HG02970 (cell line): ENCODE data around the gene CSTF2.

Experiments
- ATAC-seq: cut with Tn5 transposase; IDR thresholded peaks from one replicate; pipeline ENCODE4 v1.9.1; 2021; ENCODE audit warnings: mild to moderate bottlenecking, moderate library complexity, moderate number of reproducible peaks; ENCODE audit not compliant: unreplicated experiment, low FRiP score

The CSTF2 gene

GRCh38 chrX:100868273-100868672, 48.1 kb downstream of the CSTF2 start:
- no peak for ATAC-seq

- ATAC-seq, result no peak
These were observed 50.3 kb downstream of the CSTF2 start for GRCh38 chrX:100870527-100870926.

- ATAC-seq, result no peak
These were observed 51.7 kb downstream of the CSTF2 start for GRCh38 chrX:100871594-100872560.

GRCh38 chrX:100874325-100874724, 54.1 kb downstream of the CSTF2 start, which contains the start of gene NOX1:
Gene NOX1 (minus strand): TSS chrX:100874359. CDS start chrX:100874139, 220 bp downstream.
- ATAC-seq, result no peak

GRCh38 chrX:100880368-100880767, 60.2 kb downstream of the CSTF2 start:
- ATAC-seq, result no peak

GRCh38 chrX:100883654-100884053, 63.5 kb downstream of the CSTF2 start:
- no peak for ATAC-seq
